SK-N-MC (cell line): ENCODE measurements around the gene SMYD3.

Source experiments
- EZH2 ChIP-seq: fragments of 200-600 bp; sonication (generic); IDR thresholded peaks from one replicate; pipeline ENCODE4 v1.6.1; 2017; ENCODE audit warnings: antibody characterized with exemption
- FOXP2 ChIP-seq: optimal IDR thresholded peaks from 2 replicates; pipeline ENCODE3; 2011; ENCODE audit warnings: mild to moderate bottlenecking, moderate library complexity; ENCODE audit not compliant: insufficient read depth; ENCODE audit errors: extremely low read length, control extremely low read depth
- POLR2AphosphoS5 ChIP-seq: IDR thresholded peaks from 2 replicates; pipeline ENCODE4 v1.6.1; 2012; ENCODE audit warnings: mild to moderate bottlenecking, low read depth, low read length, borderline replicate concordance

GRCh38 chr1:245963649-245964048, 543.4 kb downstream of the SMYD3 start:
- TF ChIP-seq EZH2 = no peak
- TF ChIP-seq POLR2AphosphoS5 = no peak
- TF ChIP-seq FOXP2 = no peak
